Lower leg skin (tissue), 4 donors: Measurements from ENCODE around the gene IRF1. TPM values are rescaled to one million over a fixed set of nuclear protein-coding genes. Genes with fewer than 3 reads are reported as not detected.
A peak's percentile ranks its signal among the peaks of the same experiment; 100 is the strongest.
"Not testable (repeated sequence)": the region's sequence is repeated elsewhere in the genome, so short reads cannot be mapped to it uniquely, and the experiment has no call there.

Source experiments
- DNase-seq, 2 donors: peaks; one replicate each; pipeline ENCODE4 v3.0.0-alpha.2; 2019; ENCODE audit warnings: low spot score in 2 of 2
- H3K4me3 ChIP-seq: fragments of 200-600 bp; sonication (generic); 2 replicates; pipeline ENCODE4 v1.5.1; 2017; ENCODE audit warnings: mild to moderate bottlenecking, low read depth; ENCODE audit not compliant: poor library complexity, severe bottlenecking
- CTCF ChIP-seq, 3 donors: fragments of 450-650 bp; IDR thresholded peaks; one replicate each; pipeline ENCODE4 v1.5.1; 2016; ENCODE audit warnings: antibody characterized with exemption in 3 of 3, mild to moderate bottlenecking in 3 of 3, moderate library complexity in 2 of 3
- POLR2A ChIP-seq, 2 donors: fragments of 450-650 bp; IDR thresholded peaks; one replicate each; pipeline ENCODE4 v1.6.1; 2016 to 2017; ENCODE audit warnings: antibody characterized with exemption in 2 of 2, mild to moderate bottlenecking in 1 of 2, moderate library complexity in 1 of 2
- WGBS, 2 donors: methylation state at CpG; one replicate each; pipeline ENCODE4 v1.1.5; 2018; 5-methylcytosine and 5-hydroxymethylcytosine counted together
- intact Hi-C: fragments of 100-400 bp; cut with DNase I; formaldehyde crosslinking; loops from one replicate; pipeline ENCODE4 v1.15.0; 2023; ENCODE audit warnings: low total_unique reads
- total RNA-seq, 4 donors: library from RNA; depleted of rRNA; stranded (reverse); fragments of >200 nt; gene quantifications; one replicate each; pipeline ENCODE4 v1.1.0, GENCODE V29; 2016

Gene IRF1
- total RNA-seq, 4 donors from 2014 or later = 9.6 to 15.0 (median 14.5) TPM

- TF ChIP-seq CTCF (IDR thresholded peaks at IDR 0.05) (no peak), POLR2A (IDR thresholded peaks at IDR 0.05) (no peak)
- 90 to 91% methylated on average over 4 to 6 of the region's 7 CpGs for WGBS, 2 donors
- no peak for DNase-seq
- intact Hi-C loops = no loop called here
- no peak overlapping the region for H3K4me3 ChIP-seq
Measured at GRCh38 chr5:132444061-132444460, 46.5 kb downstream of the IRF1 start.

- no peak for TF ChIP-seq POLR2A (IDR thresholded peaks at IDR 0.05)
- TF ChIP-seq CTCF (IDR thresholded peaks at IDR 0.05) = no peak
Measured at GRCh38 chr5:132439521-132440089, 51.0 kb downstream of the IRF1 start.

DNA sequence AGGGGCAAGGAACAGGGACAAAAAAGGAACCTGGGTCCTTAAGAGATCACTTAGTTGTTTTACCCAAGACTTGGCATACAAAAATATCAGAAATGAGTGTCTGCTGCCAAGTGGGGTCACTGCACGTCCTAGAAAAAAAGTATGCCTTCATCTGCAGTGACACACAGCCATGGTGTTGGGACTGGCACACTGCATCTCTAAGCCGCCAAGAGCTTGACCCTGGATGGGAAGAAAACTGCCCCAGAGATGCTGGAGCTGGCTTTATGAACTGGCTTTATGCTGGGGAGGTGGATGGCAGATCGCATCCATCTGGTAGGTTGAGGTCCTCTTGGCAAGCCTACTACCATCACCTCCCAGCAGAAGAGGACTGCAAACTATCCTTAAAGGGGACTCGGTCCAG lies 51.7 kb downstream of the IRF1 start:
- DNase-seq = peak in 1 of 2 donors; percentile 79
- TF ChIP-seq POLR2A (IDR thresholded peaks at IDR 0.05) (no peak), CTCF (IDR thresholded peaks at IDR 0.05) (no peak)

More at GRCh38 chr5:132439521-132440089, 51.0 kb downstream of the IRF1 start:
- no peak overlapping the region for H3K4me3 ChIP-seq
- intact Hi-C loops = no loop called here
- peak; percentile 79 to 94 for DNase-seq
- WGBS, 2 donors = 10 to 14% methylated on average over 7 of the region's 7 CpGs

GRCh38 chr5:132438267-132438645 lies 52.3 kb downstream of the IRF1 start:
- DNase-seq = peak in 1 of 2 donors; percentile 32
- 92 to 99% methylated on average over 3 of the region's 3 CpGs for WGBS, 2 donors
- intact Hi-C loops, H3K4me3 ChIP-seq: not testable (repeated sequence)

More for the DNA sequence above, 51.7 kb downstream of the IRF1 start:
- intact Hi-C loops = no loop called here
- 70 to 71% methylated on average over 4 of the region's 4 CpGs for WGBS, 2 donors
- H3K4me3 ChIP-seq = no peak overlapping the region

DNA sequence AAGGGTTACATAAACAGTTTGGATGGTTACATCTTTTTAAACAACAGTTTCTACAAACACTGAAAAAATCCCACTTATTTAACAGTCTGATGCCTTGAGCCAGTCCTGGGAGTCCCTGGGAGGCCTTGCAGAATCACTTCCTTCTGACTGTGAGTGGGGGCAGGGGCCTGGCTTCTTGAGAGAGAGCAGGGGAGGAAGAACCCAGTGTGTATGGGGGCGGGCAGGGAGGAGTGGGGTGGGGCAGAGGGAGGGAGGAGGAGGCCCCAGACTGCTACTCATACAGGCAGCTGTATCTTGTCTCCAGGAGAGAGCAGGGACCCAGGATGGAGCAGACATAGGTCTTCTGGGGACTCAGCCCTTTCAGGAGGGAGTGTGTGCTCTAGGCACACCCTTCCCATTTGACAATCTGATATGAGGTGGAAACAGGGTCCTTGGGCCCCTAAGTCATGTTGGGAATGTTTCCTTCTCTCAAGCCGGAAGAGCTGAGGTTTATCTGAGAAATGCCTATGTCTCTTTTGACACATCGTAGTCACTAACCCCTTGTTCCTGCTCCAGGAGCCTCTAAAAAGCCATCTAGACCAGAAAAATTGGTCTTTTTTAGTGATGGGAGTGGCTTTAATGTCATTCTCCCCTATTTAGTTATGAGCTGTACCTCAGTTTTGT lies 52.8 kb downstream of the IRF1 start:
- peak; percentile 61 to 93 for DNase-seq
- H3K4me3 ChIP-seq = no peak overlapping the region
- WGBS, 2 donors = 51 to 59% methylated on average over 3 of the region's 3 CpGs
- TF ChIP-seq POLR2A (IDR thresholded peaks at IDR 0.05) (no peak), CTCF (IDR thresholded peaks at IDR 0.05) (no peak)
- intact Hi-C loops = no loop called here

- DNase-seq = peak in 1 of 2 donors; percentile 37
- no peak overlapping the region for H3K4me3 ChIP-seq
- WGBS, 2 donors = 98% methylated on average over 3 of the region's 3 CpGs
- TF ChIP-seq CTCF (IDR thresholded peaks at IDR 0.05) (no peak), POLR2A (IDR thresholded peaks at IDR 0.05) (no peak)
- intact Hi-C loops = no loop called here
Measured at GRCh38 chr5:132436936-132437335, 53.6 kb downstream of the IRF1 start.
